ENCODE data around the gene MARS1.
"Not testable (repeated sequence)": the region's sequence is repeated elsewhere in the genome, so short reads cannot be mapped to it uniquely, and the experiment has no call there.

The MARS1 gene

GRCh38 chr12:57495051-57495701, 7.3 kb downstream of the MARS1 start:
- DNase-seq (ENCODE audit: low spot score), result not testable (repeated sequence)

GRCh38 chr12:57496822-57497221, 9.0 kb downstream of the MARS1 start:
- no peak for DNase-seq (ENCODE audit: low spot score)

GRCh38 chr12:57497223-57498131, 9.6 kb downstream of the MARS1 start:
- no peak for DNase-seq (ENCODE audit: low spot score)

GRCh38 chr12:57498132-57498502, 10.2 kb downstream of the MARS1 start:
- DNase-seq (ENCODE audit: low spot score), result no peak

- DNase-seq (ENCODE audit: low spot score), result no peak
These were observed 10.7 kb downstream of the MARS1 start for GRCh38 chr12:57498571-57498970.

- no peak for DNase-seq (ENCODE audit: low spot score)
These were observed 12.3 kb downstream of the MARS1 start for GRCh38 chr12:57500213-57500612.

GRCh38 chr12:57502311-57502969, 14.6 kb downstream of the MARS1 start:
- DNase-seq (ENCODE audit: low spot score), result not testable (repeated sequence)

GRCh38 chr12:57506541-57506940, 18.7 kb downstream of the MARS1 start:
- not testable (repeated sequence) for DNase-seq (ENCODE audit: low spot score)

GRCh38 chr12:57507796-57508195, 19.9 kb downstream of the MARS1 start:
- DNase-seq (ENCODE audit: low spot score), result not testable (repeated sequence)

GRCh38 chr12:57511161-57511560, 23.3 kb downstream of the MARS1 start:
- no peak for DNase-seq (ENCODE audit: low spot score)

- DNase-seq (ENCODE audit: low spot score), result no peak
These were observed 23.9 kb downstream of the MARS1 start for GRCh38 chr12:57511588-57512325.

GRCh38 chr12:57512665-57513064, 24.8 kb downstream of the MARS1 start:
- no peak for DNase-seq (ENCODE audit: low spot score)

- DNase-seq (ENCODE audit: low spot score), result no peak
These were observed 25.4 kb downstream of the MARS1 start for GRCh38 chr12:57513266-57513665.

GRCh38 chr12:57513677-57514076, 25.8 kb downstream of the MARS1 start:
- not testable (repeated sequence) for DNase-seq (ENCODE audit: low spot score)

GRCh38 chr12:57514246-57514645, 26.4 kb downstream of the MARS1 start:
- DNase-seq (ENCODE audit: low spot score), result not testable (repeated sequence)

GRCh38 chr12:57514720-57515407, 27.0 kb downstream of the MARS1 start:
- DNase-seq (ENCODE audit: low spot score), result no peak

GRCh38 chr12:57515408-57515933, 27.6 kb downstream of the MARS1 start:
- no peak for DNase-seq (ENCODE audit: low spot score)

GRCh38 chr12:57515934-57516541, 28.2 kb downstream of the MARS1 start:
- no peak for DNase-seq (ENCODE audit: low spot score)

- DNase-seq (ENCODE audit: low spot score), result no peak
These were observed 28.8 kb downstream of the MARS1 start for GRCh38 chr12:57516617-57517153.

- peak; percentile 38 for DNase-seq (ENCODE audit: low spot score)
These were observed 29.3 kb downstream of the MARS1 start for GRCh38 chr12:57517187-57517586.

Data from kidney capillary endothelial cell (primary cell).